Uterus (tissue), 2 donors: ENCODE measurements around the gene TMEM14B.

ENCODE experiments used
- POLR2A ChIP-seq, 2 donors: fragments of 450-650 bp; IDR thresholded peaks; one replicate each; pipeline ENCODE4 v1.6.1; 2016; ENCODE audit warnings: antibody characterized with exemption in 2 of 2, mild to moderate bottlenecking in 1 of 2, moderate library complexity in 1 of 2
- TF ChIP-seq, protein P1 (sequence below), 4 experiments: fragments of 200-600 bp in 2 of 4; fragments of 450-650 bp in 2 of 4; sonication (generic) in 2 of 4; IDR thresholded peaks; one replicate each; pipeline ENCODE4 v1.5.1; 2016 to 2019; ENCODE audit warnings: antibody characterized with exemption in 4 of 4, mild to moderate bottlenecking in 2 of 4, moderate library complexity in 1 of 4

DNA sequence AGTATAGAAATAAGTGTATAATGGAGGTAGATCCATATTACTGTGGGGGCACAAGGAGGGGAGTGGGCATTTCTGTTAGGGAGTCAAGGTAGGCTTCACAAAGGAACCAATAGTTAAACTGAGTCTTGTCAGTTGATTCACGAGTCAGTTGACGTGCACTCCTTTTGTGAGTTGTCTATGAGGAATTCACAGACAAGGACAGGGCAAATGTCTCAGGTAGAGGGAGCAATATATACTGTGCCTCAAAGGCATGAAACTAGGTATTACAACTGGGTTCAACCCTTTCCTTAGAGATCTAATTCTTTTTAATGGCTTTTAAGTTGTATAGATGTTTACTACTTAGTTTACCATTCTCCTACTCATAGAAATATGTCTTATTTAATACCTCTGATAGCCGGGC lies 13.7 kb upstream of the TMEM14B start:
- TF ChIP-seq POLR2A (IDR thresholded peaks at IDR 0.05) = no peak
- TF ChIP-seq, protein P1, sequence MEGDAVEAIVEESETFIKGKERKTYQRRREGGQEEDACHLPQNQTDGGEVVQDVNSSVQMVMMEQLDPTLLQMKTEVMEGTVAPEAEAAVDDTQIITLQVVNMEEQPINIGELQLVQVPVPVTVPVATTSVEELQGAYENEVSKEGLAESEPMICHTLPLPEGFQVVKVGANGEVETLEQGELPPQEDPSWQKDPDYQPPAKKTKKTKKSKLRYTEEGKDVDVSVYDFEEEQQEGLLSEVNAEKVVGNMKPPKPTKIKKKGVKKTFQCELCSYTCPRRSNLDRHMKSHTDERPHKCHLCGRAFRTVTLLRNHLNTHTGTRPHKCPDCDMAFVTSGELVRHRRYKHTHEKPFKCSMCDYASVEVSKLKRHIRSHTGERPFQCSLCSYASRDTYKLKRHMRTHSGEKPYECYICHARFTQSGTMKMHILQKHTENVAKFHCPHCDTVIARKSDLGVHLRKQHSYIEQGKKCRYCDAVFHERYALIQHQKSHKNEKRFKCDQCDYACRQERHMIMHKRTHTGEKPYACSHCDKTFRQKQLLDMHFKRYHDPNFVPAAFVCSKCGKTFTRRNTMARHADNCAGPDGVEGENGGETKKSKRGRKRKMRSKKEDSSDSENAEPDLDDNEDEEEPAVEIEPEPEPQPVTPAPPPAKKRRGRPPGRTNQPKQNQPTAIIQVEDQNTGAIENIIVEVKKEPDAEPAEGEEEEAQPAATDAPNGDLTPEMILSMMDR (IDR thresholded peaks at IDR 0.05) = no peak
